Esophagus squamous epithelium (tissue), 4 donors: ENCODE results near the gene RPTOR.

ENCODE experiments used
- CTCF ChIP-seq, 6 experiments: fragments of 450-650 bp in 4 of 6; fragments of 200-600 bp in 2 of 6; sonication (generic) in 2 of 6; IDR thresholded peaks; one replicate each; pipeline ENCODE4 v1.5.1; 2016 to 2019; ENCODE audit warnings: antibody characterized with exemption in 6 of 6, mild to moderate bottlenecking in 4 of 6, moderate library complexity in 4 of 6
- POLR2A ChIP-seq, 4 donors: fragments of 450-650 bp; IDR thresholded peaks; one replicate each; pipeline ENCODE4 v1.6.1; 2017; ENCODE audit warnings: antibody characterized with exemption in 4 of 4, mild to moderate bottlenecking in 4 of 4, moderate library complexity in 3 of 4

- TF ChIP-seq CTCF (IDR thresholded peaks at IDR 0.05): no peak
- TF ChIP-seq POLR2A (IDR thresholded peaks at IDR 0.05): no peak
Measured at GRCh38 chr17:80640366-80641084, 95.9 kb downstream of the RPTOR start.
